CD14-positive monocyte (primary cell): ENCODE measurements around the gene HSPG2. TPM values are rescaled to one million over a fixed set of nuclear protein-coding genes. Genes with fewer than 3 reads are reported as not detected.

Experiments
- DNase-seq, 3 donors: peaks; one replicate each; pipeline ENCODE4 v3.0.0-alpha.2; 2011 to 2022
- H2AFZ ChIP-seq: 2 replicates; pipeline ENCODE4 v1.6.0; 2012; ENCODE audit warnings: mild to moderate bottlenecking, low read depth, low read length, inconsistent platforms; ENCODE audit not compliant: insufficient read depth, poor library complexity, severe bottlenecking
- H3K27ac ChIP-seq, 2 donors: 1 replicate in 1 of 2; 2 replicates in 1 of 2; pipeline ENCODE4 v1.5.1; 2012 to 2013; ENCODE audit warnings: low read length in 2 of 2, control low read depth in 1 of 2, inconsistent platforms in 1 of 2, low read depth in 1 of 2, mild to moderate bottlenecking in 1 of 2
- H3K27me3 ChIP-seq, 2 donors: one replicate each; pipeline versions ENCODE4 v1.6.0 to v1.6.1; 2011 to 2013; ENCODE audit warnings: low read length in 2 of 2; ENCODE audit not compliant: control insufficient read depth in 2 of 2, insufficient read depth in 2 of 2
- H3K36me3 ChIP-seq, 2 donors: replicated peaks in 1 of 2; 1 replicate in 1 of 2; 2 replicates in 1 of 2; pipeline versions ENCODE4 v1.5.1 to v1.6.1; 2012 to 2013; ENCODE audit warnings: low read length in 2 of 2, control low read depth in 1 of 2, inconsistent platforms in 1 of 2, mild to moderate bottlenecking in 1 of 2; ENCODE audit not compliant: insufficient read depth in 2 of 2, control insufficient read depth in 1 of 2
- H3K4me1 ChIP-seq, 2 donors: 1 replicate in 1 of 2; 2 replicates in 1 of 2; pipeline versions ENCODE4 v1.5.1 to v1.6.1; 2012 to 2013; ENCODE audit warnings: low read length in 2 of 2, control low read depth in 1 of 2, inconsistent platforms in 1 of 2, mild to moderate bottlenecking in 1 of 2, moderate library complexity in 1 of 2; ENCODE audit not compliant: insufficient read depth in 2 of 2, control insufficient read depth in 1 of 2
- H3K4me2 ChIP-seq: replicated peaks from 2 replicates; pipeline ENCODE3; 2012; ENCODE audit warnings: low read length, moderate library complexity, mild to moderate bottlenecking; ENCODE audit not compliant: poor library complexity, severe bottlenecking; ENCODE audit errors: extremely low read depth
- H3K4me3 ChIP-seq, 3 experiments: fragments of 200-600 bp in 1 of 3; sonication (generic) in 1 of 3; replicated peaks in 1 of 3; 1 replicate in 2 of 3; 2 replicates in 1 of 3; pipeline ENCODE4 v1.5.1; 2011 to 2013; ENCODE audit warnings: low read length in 3 of 3, mild to moderate bottlenecking in 3 of 3, control low read depth in 2 of 3, low read depth in 2 of 3, inconsistent platforms in 1 of 3, moderate library complexity in 1 of 3
- H3K79me2 ChIP-seq: 2 replicates; pipeline ENCODE4 v1.6.0; 2012; ENCODE audit warnings: mild to moderate bottlenecking, control low read depth, inconsistent platforms, low read length, moderate library complexity; ENCODE audit not compliant: insufficient read depth
- H3K9ac ChIP-seq: 2 replicates; pipeline ENCODE4 v1.6.0; 2017; ENCODE audit warnings: low read length, mild to moderate bottlenecking; ENCODE audit not compliant: insufficient read depth, poor library complexity, severe bottlenecking
- H3K9me3 ChIP-seq, 2 donors: replicated peaks in 1 of 2; 1 replicate in 1 of 2; 2 replicates in 1 of 2; pipeline versions ENCODE4 v1.5.1 to v1.6.1; 2012 to 2013; ENCODE audit warnings: low read length in 2 of 2, control low read depth in 1 of 2; ENCODE audit not compliant: control insufficient read depth in 1 of 2, insufficient read depth in 1 of 2
- H4K20me1 ChIP-seq: 2 replicates; pipeline ENCODE4 v1.6.0; 2012; ENCODE audit warnings: mild to moderate bottlenecking, low read length, control low read depth, moderate library complexity; ENCODE audit not compliant: insufficient read depth
- H3K27ac Mint-ChIP-seq, 7 donors: one replicate each; pipeline ENCODE4 v1.8.0; 2020; ENCODE audit warnings: mild to moderate bottlenecking in 7 of 7, mixed read lengths in 7 of 7, moderate library complexity in 6 of 7, inconsistent platforms in 2 of 7
- H3K27me3 Mint-ChIP-seq, 3 donors: one replicate each; pipeline ENCODE4 v1.8.0; 2021 to 2022; ENCODE audit warnings: low read depth in 3 of 3, mild to moderate bottlenecking in 3 of 3, mixed read lengths in 3 of 3, moderate library complexity in 3 of 3, inconsistent platforms in 1 of 3
- H3K36me3 Mint-ChIP-seq, 2 donors: one replicate each; pipeline ENCODE4 v1.8.0; 2020; ENCODE audit warnings: mixed read lengths in 2 of 2, inconsistent platforms in 1 of 2, mild to moderate bottlenecking in 1 of 2
- H3K4me1 Mint-ChIP-seq: one replicate; pipeline ENCODE4 v1.8.0; 2020; ENCODE audit warnings: mild to moderate bottlenecking, mixed read lengths
- H3K4me3 Mint-ChIP-seq, 2 donors: one replicate each; pipeline ENCODE4 v1.8.0; 2020; ENCODE audit warnings: mild to moderate bottlenecking in 2 of 2, mixed read lengths in 2 of 2, moderate library complexity in 1 of 2
- H3K9me3 Mint-ChIP-seq, 7 donors: one replicate each; pipeline ENCODE4 v1.8.0; 2020 to 2022; ENCODE audit warnings: mixed read lengths in 7 of 7, mild to moderate bottlenecking in 6 of 7, moderate library complexity in 6 of 7, inconsistent platforms in 2 of 7
- WGBS: methylation state at CpG from one replicate; pipeline ENCODE4 v1.1.5; 2013; ENCODE audit warnings: missing lambda C conversion rate; ENCODE audit not compliant: insufficient coverage; 5-methylcytosine and 5-hydroxymethylcytosine counted together
- intact Hi-C, 2 donors: fragments of 100-400 bp; cut with micrococcal nuclease; formaldehyde crosslinking; loops; one replicate each; pipeline versions ENCODE4 v1.15.0 to v1.15.1; 2023
- polyA plus RNA-seq, 3 donors: library from polyadenylated mRNA; depleted of rRNA in 1 of 3; unstranded in 2 of 3; stranded (reverse) in 1 of 3; fragments of 300-500 nt in 2 of 3; fragments of >200 nt in 1 of 3; fragmentation: Illumina TruSeq in 2 of 3; gene quantifications; 1 replicate in 2 of 3; 2 replicates in 1 of 3; pipeline ENCODE4 v1.2.3, GENCODE V29; 2012 to 2021
- TF ChIP-seq, protein P1 (sequence below): fragments of 200-600 bp; IDR thresholded peaks from one replicate; pipeline ENCODE4 v1.8.0; 2022; ENCODE audit warnings: antibody characterized with exemption, mild to moderate bottlenecking

The HSPG2 gene
- polyA plus RNA-seq, 3 donors = 0.44 TPM; not detected in 2

DNA sequence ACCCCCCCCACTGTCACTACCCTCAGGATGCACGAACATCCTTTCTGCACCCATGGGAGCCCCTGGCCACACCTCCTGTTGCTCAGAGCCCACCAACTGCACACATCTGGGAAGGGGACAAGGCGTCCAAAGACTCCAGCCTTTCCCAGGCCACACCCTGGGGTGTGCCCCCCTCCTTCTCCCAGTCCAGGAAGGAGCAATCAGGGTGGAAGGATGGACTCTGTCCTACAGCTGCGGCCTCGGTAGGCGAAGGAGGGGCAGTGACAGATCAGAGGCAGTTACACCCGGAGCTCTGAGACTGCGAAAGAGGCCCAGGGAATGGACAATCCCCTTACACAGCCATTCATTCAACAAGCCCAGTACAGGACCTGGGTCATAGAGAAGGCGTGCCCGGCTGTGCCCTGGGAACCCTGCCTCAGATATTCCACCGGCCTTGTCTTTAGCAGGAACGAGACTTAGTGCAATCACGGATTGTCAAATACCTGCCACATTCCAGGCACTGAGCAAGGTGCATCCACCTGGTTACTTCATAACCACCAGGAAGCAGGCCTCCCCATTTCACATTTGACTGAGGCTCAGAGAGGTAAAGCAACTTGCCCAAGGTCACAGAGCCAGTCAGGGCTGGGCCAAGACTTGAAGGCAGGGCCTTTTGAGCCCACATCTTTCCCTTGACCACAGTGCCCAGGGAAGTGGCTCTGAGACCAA, 9.4 kb downstream of the HSPG2 start:
- Histone ChIP-seq H3K79me2 (no peaks in the 10 kb centered on the region), H3K27me3 (no peaks in the 10 kb centered on the region), H3K4me2 (no peak overlapping the region), H3K9me3 (no peaks in the 10 kb centered on the region), H3K4me3 (no peak overlapping the region), H4K20me1 (no peaks in the 10 kb centered on the region), H3K36me3 (no peaks in the 10 kb centered on the region), H2AFZ (no peak overlapping the region), H3K9ac (no peak overlapping the region), H3K4me1 (peaks cover 6 to 9% of the 10 kb centered on the region in 2 donors), H3K27ac (no peak overlapping the region)
- 96% methylated on average over 5 of the region's 12 CpGs for WGBS
- DNase-seq = no peak
- Mint-ChIP-seq H3K27ac (no peak overlapping the region), H3K4me1 (peaks cover 19% of the 10 kb centered on the region), H3K4me3 (no peak overlapping the region), H3K9me3 (no peaks in the 10 kb centered on the region), H3K36me3 (no peaks in the 10 kb centered on the region), H3K27me3 (peaks cover 0 to 9% (median 0%) of the 10 kb centered on the region in 3 donors)
- TF ChIP-seq, protein P1, sequence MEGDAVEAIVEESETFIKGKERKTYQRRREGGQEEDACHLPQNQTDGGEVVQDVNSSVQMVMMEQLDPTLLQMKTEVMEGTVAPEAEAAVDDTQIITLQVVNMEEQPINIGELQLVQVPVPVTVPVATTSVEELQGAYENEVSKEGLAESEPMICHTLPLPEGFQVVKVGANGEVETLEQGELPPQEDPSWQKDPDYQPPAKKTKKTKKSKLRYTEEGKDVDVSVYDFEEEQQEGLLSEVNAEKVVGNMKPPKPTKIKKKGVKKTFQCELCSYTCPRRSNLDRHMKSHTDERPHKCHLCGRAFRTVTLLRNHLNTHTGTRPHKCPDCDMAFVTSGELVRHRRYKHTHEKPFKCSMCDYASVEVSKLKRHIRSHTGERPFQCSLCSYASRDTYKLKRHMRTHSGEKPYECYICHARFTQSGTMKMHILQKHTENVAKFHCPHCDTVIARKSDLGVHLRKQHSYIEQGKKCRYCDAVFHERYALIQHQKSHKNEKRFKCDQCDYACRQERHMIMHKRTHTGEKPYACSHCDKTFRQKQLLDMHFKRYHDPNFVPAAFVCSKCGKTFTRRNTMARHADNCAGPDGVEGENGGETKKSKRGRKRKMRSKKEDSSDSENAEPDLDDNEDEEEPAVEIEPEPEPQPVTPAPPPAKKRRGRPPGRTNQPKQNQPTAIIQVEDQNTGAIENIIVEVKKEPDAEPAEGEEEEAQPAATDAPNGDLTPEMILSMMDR = no peak
- intact Hi-C loops = no loop called here

GRCh38 chr1:21926814-21927532, 10.1 kb downstream of the HSPG2 start:
- H3K4me2 ChIP-seq = no peak overlapping the region
- intact Hi-C loops = no loop called here
- peaks cover 0 to 9% (median 0%) of the 10 kb centered on the region in 3 donors for H3K27me3 Mint-ChIP-seq
- no peak overlapping the region for H2AFZ ChIP-seq
- H3K9me3 Mint-ChIP-seq = no peaks in the 10 kb centered on the region
- H3K4me3 ChIP-seq = no peak overlapping the region
- no peaks in the 10 kb centered on the region for H3K36me3 ChIP-seq
- WGBS = 96% methylated on average over 3 of the region's 11 CpGs
- H3K79me2 ChIP-seq = no peaks in the 10 kb centered on the region
- H3K36me3 Mint-ChIP-seq = no peaks in the 10 kb centered on the region
- H3K9ac ChIP-seq = no peak overlapping the region
- H3K27ac ChIP-seq = no peak overlapping the region
- H3K9me3 ChIP-seq = no peaks in the 10 kb centered on the region
- no peaks in the 10 kb centered on the region for H4K20me1 ChIP-seq
- no peak overlapping the region for H3K27ac Mint-ChIP-seq
- no peak overlapping the region for H3K4me3 Mint-ChIP-seq
- no peak for DNase-seq
- H3K4me1 Mint-ChIP-seq = peaks cover 19% of the 10 kb centered on the region
- TF ChIP-seq, protein P1 = no peak
- H3K4me1 ChIP-seq = peaks cover 6 to 9% of the 10 kb centered on the region in 2 donors
- no peaks in the 10 kb centered on the region for H3K27me3 ChIP-seq
